HepG2 (cell line): ENCODE results near the gene CARD19. TPM values are rescaled to one million over a fixed set of nuclear protein-coding genes. Genes with fewer than 3 reads are reported as not detected.
A peak's percentile ranks its signal among the peaks of the same experiment; 100 is the strongest.

Experiments used
- ATRX ChIP-seq: sonication (generic); formaldehyde crosslinking; IDR thresholded peaks from 2 replicates; pipeline ENCODE4 v1.4.0; 2020; ENCODE audit warnings: missing genetic modification reagents, borderline replicate concordance
- CC2D1A ChIP-seq: sonication (generic); formaldehyde crosslinking; IDR thresholded peaks from 2 replicates; pipeline ENCODE4 v1.8.1; 2023; ENCODE audit warnings: mild to moderate bottlenecking, missing genetic modification reagents
- CHD4 ChIP-seq: fragments of 200-600 bp; sonication (generic); IDR thresholded peaks from 2 replicates; pipeline ENCODE4 v1.7.0; 2017; ENCODE audit warnings: mild to moderate bottlenecking, low read length, borderline replicate concordance
- ELF4 ChIP-seq: sonication (generic); formaldehyde crosslinking; IDR thresholded peaks from 2 replicates; pipeline ENCODE4 v1.5.0; 2020; ENCODE audit warnings: missing genetic modification reagents, mild to moderate bottlenecking, moderate library complexity, borderline replicate concordance
- ETV5 ChIP-seq: IDR thresholded peaks from 2 replicates; pipeline ENCODE4 v1.6.1; 2018; ENCODE audit warnings: missing biosample characterization, missing genetic modification reagents, inconsistent platforms, borderline replicate concordance
- FOXJ3 ChIP-seq: sonication (generic); formaldehyde crosslinking; IDR thresholded peaks from 2 replicates; pipeline ENCODE4 v1.4.0; 2020; ENCODE audit warnings: missing genetic modification reagents, mild to moderate bottlenecking, borderline replicate concordance
- FOXM1 ChIP-seq: sonication (generic); formaldehyde crosslinking; IDR thresholded peaks from 2 replicates; pipeline ENCODE4 v1.5.0; 2020; ENCODE audit warnings: missing genetic modification reagents
- HNRNPK ChIP-seq: fragments of 200-400 bp; formaldehyde crosslinking; IDR thresholded peaks from 2 replicates; pipeline ENCODE4 v1.6.1; 2018; ENCODE audit warnings: low read length, low read depth, moderate library complexity, mild to moderate bottlenecking; ENCODE audit not compliant: poor library complexity, severe bottlenecking
- IRF2 ChIP-seq: IDR thresholded peaks from 2 replicates; pipeline ENCODE4 v1.6.1; 2018; ENCODE audit warnings: missing genetic modification reagents, missing compliant biosample characterization
- KMT2B ChIP-seq: IDR thresholded peaks from 2 replicates; pipeline ENCODE4 v1.6.1; 2016; ENCODE audit warnings: missing genetic modification reagents, missing compliant biosample characterization
- MTA1 ChIP-seq: sonication (generic); formaldehyde crosslinking; IDR thresholded peaks from 2 replicates; pipeline ENCODE4 v1.4.0; 2020; ENCODE audit warnings: missing genetic modification reagents, mild to moderate bottlenecking, borderline replicate concordance
- NFATC3 ChIP-seq: sonication (generic); formaldehyde crosslinking; IDR thresholded peaks from 2 replicates; pipeline ENCODE4 v1.5.1; 2020; ENCODE audit warnings: mild to moderate bottlenecking, missing genetic modification reagents
- NFYC ChIP-seq: IDR thresholded peaks from 2 replicates; pipeline ENCODE4 v1.6.1; 2016; ENCODE audit warnings: missing genetic modification reagents, missing compliant biosample characterization
- POLR2G ChIP-seq: fragments of 200-400 bp; formaldehyde crosslinking; IDR thresholded peaks from 2 replicates; pipeline ENCODE4 v1.6.1; 2018; ENCODE audit warnings: mild to moderate bottlenecking, low read depth, low read length, moderate library complexity
- RBM39 ChIP-seq: fragments of 200-400 bp; formaldehyde crosslinking; IDR thresholded peaks from one replicate; pipeline ENCODE4 v1.6.1; 2018; ENCODE audit warnings: antibody characterized with exemption, mild to moderate bottlenecking, low read depth, low read length; ENCODE audit not compliant: poor library complexity, severe bottlenecking
- SMAD1 ChIP-seq: sonication (generic); formaldehyde crosslinking; IDR thresholded peaks from 2 replicates; pipeline ENCODE4 v1.4.0; 2020; ENCODE audit warnings: missing genetic modification reagents, low read depth, mild to moderate bottlenecking, borderline replicate concordance
- SP1 ChIP-seq, 2 experiments: fragments of 450-650 bp in 1 of 2; sonication (generic) in 1 of 2; formaldehyde crosslinking in 1 of 2; IDR thresholded peaks; 2 replicates each; pipeline versions ENCODE4 v1.4.0 to v1.6.1; 2016 to 2020; ENCODE audit warnings: missing genetic modification reagents in 1 of 2
- THAP11 ChIP-seq: IDR thresholded peaks from 2 replicates; pipeline ENCODE4 v1.6.1; 2016; ENCODE audit warnings: missing biosample characterization, missing genetic modification reagents
- ZNF446 ChIP-seq: sonication (generic); formaldehyde crosslinking; IDR thresholded peaks from 2 replicates; pipeline ENCODE4 v1.5.0; 2020; ENCODE audit warnings: mild to moderate bottlenecking, missing genetic modification reagents
- ZNF556 ChIP-seq: sonication (generic); formaldehyde crosslinking; IDR thresholded peaks from 2 replicates; pipeline ENCODE4 v1.4.0; 2020; ENCODE audit warnings: mild to moderate bottlenecking, missing genetic modification reagents, borderline replicate concordance
- ZSCAN30 ChIP-seq: sonication (generic); formaldehyde crosslinking; IDR thresholded peaks from 2 replicates; pipeline ENCODE4 v1.5.0; 2020; ENCODE audit warnings: mild to moderate bottlenecking, missing genetic modification reagents
- polyA plus RNA-seq, 8 experiments: library from polyadenylated mRNA; depleted of rRNA in 3 of 8; stranded (reverse) in 7 of 8; unstranded in 1 of 8; fragments of >200 nt; fragmentation: Illumina TruSeq in 4 of 8; extraction: Trizol in 4 of 8; gene quantifications; 2 replicates each; pipeline versions ENCODE4 v1.2.1 to v1.2.3, GENCODE V29; 2011 to 2016; ENCODE audit warnings: low read depth in 4 of 8, missing spikeins in 1 of 8, mixed read lengths in 1 of 8; ENCODE audit not compliant: insufficient read depth in 1 of 8
- total RNA-seq, 5 experiments: library from RNA; depleted of rRNA; stranded (reverse); fragments of >200 nt; fragmentation: Illumina TruSeq; extraction: Trizol; gene quantifications; 2 replicates each; pipeline ENCODE4 v1.2.3, GENCODE V29; 2016; ENCODE audit warnings: low read depth in 1 of 5
- TF ChIP-seq, protein P1 (sequence below): sonication (generic); formaldehyde crosslinking; IDR thresholded peaks from 2 replicates; pipeline ENCODE4 v1.4.0; 2020; ENCODE audit warnings: mild to moderate bottlenecking, missing genetic modification reagents
- TF ChIP-seq, protein P2 (sequence below): IDR thresholded peaks from 2 replicates; pipeline ENCODE4 v1.6.1; 2016; ENCODE audit warnings: control low read depth
- TF ChIP-seq, protein P3 (sequence below): sonication (generic); formaldehyde crosslinking; IDR thresholded peaks from 2 replicates; pipeline ENCODE4 v1.4.0; 2020; ENCODE audit warnings: mild to moderate bottlenecking, missing genetic modification reagents
- TF ChIP-seq, protein P4 (sequence below): sonication (generic); formaldehyde crosslinking; IDR thresholded peaks from 2 replicates; pipeline ENCODE4 v1.5.1; 2020; ENCODE audit warnings: mild to moderate bottlenecking, missing genetic modification reagents, moderate library complexity

Gene CARD19
- total and polyA plus RNA-seq, 2 of the 13 experiments (the other 11 are each of a cell fraction or from before 2014, with no cell fraction given), result 18.4 to 47.2 TPM

DNA sequence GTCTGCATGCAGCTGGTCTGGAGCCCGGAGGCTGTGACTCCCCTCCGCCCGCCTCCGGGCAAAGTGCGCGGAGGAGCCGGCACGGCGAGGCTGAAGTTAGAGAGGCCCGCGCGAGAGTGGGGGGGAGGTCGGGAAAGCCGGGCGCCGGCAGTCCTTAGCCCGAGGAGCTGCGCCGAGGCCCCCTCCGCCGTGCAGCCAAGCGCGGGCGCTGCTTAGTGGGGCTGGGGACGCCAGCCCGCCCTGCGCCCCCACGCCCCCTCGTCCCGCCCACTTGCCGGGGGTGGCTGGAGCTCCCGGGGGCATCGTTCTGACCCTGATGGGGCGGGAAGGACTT is 37.6 kb downstream of the CARD19 start (continued):
- TF ChIP-seq, protein P1, sequence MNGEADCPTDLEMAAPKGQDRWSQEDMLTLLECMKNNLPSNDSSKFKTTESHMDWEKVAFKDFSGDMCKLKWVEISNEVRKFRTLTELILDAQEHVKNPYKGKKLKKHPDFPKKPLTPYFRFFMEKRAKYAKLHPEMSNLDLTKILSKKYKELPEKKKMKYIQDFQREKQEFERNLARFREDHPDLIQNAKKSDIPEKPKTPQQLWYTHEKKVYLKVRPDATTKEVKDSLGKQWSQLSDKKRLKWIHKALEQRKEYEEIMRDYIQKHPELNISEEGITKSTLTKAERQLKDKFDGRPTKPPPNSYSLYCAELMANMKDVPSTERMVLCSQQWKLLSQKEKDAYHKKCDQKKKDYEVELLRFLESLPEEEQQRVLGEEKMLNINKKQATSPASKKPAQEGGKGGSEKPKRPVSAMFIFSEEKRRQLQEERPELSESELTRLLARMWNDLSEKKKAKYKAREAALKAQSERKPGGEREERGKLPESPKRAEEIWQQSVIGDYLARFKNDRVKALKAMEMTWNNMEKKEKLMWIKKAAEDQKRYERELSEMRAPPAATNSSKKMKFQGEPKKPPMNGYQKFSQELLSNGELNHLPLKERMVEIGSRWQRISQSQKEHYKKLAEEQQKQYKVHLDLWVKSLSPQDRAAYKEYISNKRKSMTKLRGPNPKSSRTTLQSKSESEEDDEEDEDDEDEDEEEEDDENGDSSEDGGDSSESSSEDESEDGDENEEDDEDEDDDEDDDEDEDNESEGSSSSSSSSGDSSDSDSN (CRISPR knock-in tag), result peak; percentile 83
- TF ChIP-seq SMAD1 (no peak), ATRX (CRISPR knock-in tag) (no peak), HNRNPK (peak; percentile 67), ZSCAN30 (CRISPR knock-in tag) (0 out of 2 replicates have a peak, but pooled peaks have one; percentile 54), IRF2 (no peak), MTA1 (CRISPR knock-in tag) (0 out of 2 replicates have a peak, but pooled peaks have one; percentile 17), ZNF556 (CRISPR knock-in tag) (no peak; the same call in 1 of the 2 replicates), NFATC3 (CRISPR knock-in tag) (no peak), ETV5 (CRISPR knock-in tag) (no peak), NFYC (CRISPR knock-in tag) (no peak), SP1 (IDR thresholded peaks at IDR 0.05) (no peak), SP1 (CRISPR knock-in tag; IDR thresholded peaks at IDR 0.05) (0 out of 2 replicates have a peak, but pooled peaks have one; percentile 24), FOXM1 (CRISPR knock-in tag) (no peak), FOXJ3 (0 out of 2 replicates have a peak, but pooled peaks have one; percentile 6), POLR2G (peak; percentile 21; the same call in 1 of the 2 replicates), KMT2B (CRISPR knock-in tag) (no peak), CC2D1A (0 out of 2 replicates have a peak, but pooled peaks have one; percentile 57), THAP11 (CRISPR knock-in tag) (peak; percentile 48), ZNF446 (CRISPR knock-in tag) (peak; percentile 55; the same call in 1 of the 2 replicates), RBM39 (no peak), ELF4 (CRISPR knock-in tag) (no peak), CHD4 (no peak)
- TF ChIP-seq, protein P2, sequence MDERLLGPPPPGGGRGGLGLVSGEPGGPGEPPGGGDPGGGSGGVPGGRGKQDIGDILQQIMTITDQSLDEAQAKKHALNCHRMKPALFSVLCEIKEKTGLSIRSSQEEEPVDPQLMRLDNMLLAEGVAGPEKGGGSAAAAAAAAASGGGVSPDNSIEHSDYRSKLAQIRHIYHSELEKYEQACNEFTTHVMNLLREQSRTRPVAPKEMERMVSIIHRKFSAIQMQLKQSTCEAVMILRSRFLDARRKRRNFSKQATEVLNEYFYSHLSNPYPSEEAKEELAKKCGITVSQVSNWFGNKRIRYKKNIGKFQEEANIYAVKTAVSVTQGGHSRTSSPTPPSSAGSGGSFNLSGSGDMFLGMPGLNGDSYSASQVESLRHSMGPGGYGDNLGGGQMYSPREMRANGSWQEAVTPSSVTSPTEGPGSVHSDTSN (CRISPR knock-in tag), result no peak
- TF ChIP-seq, protein P3, sequence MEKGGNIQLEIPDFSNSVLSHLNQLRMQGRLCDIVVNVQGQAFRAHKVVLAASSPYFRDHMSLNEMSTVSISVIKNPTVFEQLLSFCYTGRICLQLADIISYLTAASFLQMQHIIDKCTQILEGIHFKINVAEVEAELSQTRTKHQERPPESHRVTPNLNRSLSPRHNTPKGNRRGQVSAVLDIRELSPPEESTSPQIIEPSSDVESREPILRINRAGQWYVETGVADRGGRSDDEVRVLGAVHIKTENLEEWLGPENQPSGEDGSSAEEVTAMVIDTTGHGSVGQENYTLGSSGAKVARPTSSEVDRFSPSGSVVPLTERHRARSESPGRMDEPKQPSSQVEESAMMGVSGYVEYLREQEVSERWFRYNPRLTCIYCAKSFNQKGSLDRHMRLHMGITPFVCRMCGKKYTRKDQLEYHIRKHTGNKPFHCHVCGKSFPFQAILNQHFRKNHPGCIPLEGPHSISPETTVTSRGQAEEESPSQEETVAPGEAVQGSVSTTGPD, result 0 out of 2 replicates have a peak, but pooled peaks have one; percentile 12
- TF ChIP-seq, protein P4, sequence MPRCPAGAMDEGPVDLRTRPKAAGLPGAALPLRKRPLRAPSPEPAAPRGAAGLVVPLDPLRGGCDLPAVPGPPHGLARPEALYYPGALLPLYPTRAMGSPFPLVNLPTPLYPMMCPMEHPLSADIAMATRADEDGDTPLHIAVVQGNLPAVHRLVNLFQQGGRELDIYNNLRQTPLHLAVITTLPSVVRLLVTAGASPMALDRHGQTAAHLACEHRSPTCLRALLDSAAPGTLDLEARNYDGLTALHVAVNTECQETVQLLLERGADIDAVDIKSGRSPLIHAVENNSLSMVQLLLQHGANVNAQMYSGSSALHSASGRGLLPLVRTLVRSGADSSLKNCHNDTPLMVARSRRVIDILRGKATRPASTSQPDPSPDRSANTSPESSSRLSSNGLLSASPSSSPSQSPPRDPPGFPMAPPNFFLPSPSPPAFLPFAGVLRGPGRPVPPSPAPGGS (CRISPR knock-in tag), result 0 out of 2 replicates have a peak, but pooled peaks have one; percentile 52
